C1 segment of cervical spinal cord (tissue), 14 donors: ENCODE measurements around the gene SPDEF.

Experiments used
- DNase-seq, 14 donors: peaks; one replicate each; lab custom pipeline; 2025; lab: John Stamatoyannopoulos, UW

The SPDEF gene

GRCh38 chr6:34563513-34563870 is 7.4 kb upstream of the SPDEF start:
- no peak for DNase-seq

- no peak for DNase-seq
These were observed 6.9 kb upstream of the SPDEF start for GRCh38 chr6:34562861-34563512.

GRCh38 chr6:34562350-34562749 is 6.2 kb upstream of the SPDEF start:
- no peak for DNase-seq

- DNase-seq = no peak
These were observed 5.0 kb upstream of the SPDEF start for GRCh38 chr6:34561227-34561530.

GRCh38 chr6:34560366-34561226 is 4.5 kb upstream of the SPDEF start:
- DNase-seq = no peak

- DNase-seq = no peak
These were observed 3.7 kb upstream of the SPDEF start for GRCh38 chr6:34559651-34560365.

- no peak for DNase-seq
These were observed 2.1 kb upstream of the SPDEF start for GRCh38 chr6:34558172-34558714.

GRCh38 chr6:34557228-34557627 is 1.1 kb upstream of the SPDEF start:
- no peak for DNase-seq

- no peak for DNase-seq
These were observed 364 bp upstream of the SPDEF start for GRCh38 chr6:34556493-34556892.

- no peak for DNase-seq
These were observed 801 bp downstream of the SPDEF start for GRCh38 chr6:34555328-34555727.

- DNase-seq = no peak
These were observed 1.2 kb downstream of the SPDEF start for GRCh38 chr6:34555007-34555322.

GRCh38 chr6:34554291-34555006 is 1.7 kb downstream of the SPDEF start:
- no peak for DNase-seq

- DNase-seq = no peak
These were observed 2.4 kb downstream of the SPDEF start for GRCh38 chr6:34553750-34554149.

GRCh38 chr6:34553146-34553545 is 3.0 kb downstream of the SPDEF start:
- no peak for DNase-seq

GRCh38 chr6:34552620-34553019 is 3.5 kb downstream of the SPDEF start:
- DNase-seq = no peak

- no peak for DNase-seq
These were observed 4.4 kb downstream of the SPDEF start for GRCh38 chr6:34551720-34552119.

GRCh38 chr6:34549804-34550202 is 6.3 kb downstream of the SPDEF start:
- DNase-seq = no peak

- no peak for DNase-seq
These were observed 6.9 kb downstream of the SPDEF start for GRCh38 chr6:34549026-34549803.

GRCh38 chr6:34547701-34548644 is 8.2 kb downstream of the SPDEF start:
- DNase-seq = no peak
